ENCODE measurements around the gene TMCC3.

TMCC3 gene

DNA sequence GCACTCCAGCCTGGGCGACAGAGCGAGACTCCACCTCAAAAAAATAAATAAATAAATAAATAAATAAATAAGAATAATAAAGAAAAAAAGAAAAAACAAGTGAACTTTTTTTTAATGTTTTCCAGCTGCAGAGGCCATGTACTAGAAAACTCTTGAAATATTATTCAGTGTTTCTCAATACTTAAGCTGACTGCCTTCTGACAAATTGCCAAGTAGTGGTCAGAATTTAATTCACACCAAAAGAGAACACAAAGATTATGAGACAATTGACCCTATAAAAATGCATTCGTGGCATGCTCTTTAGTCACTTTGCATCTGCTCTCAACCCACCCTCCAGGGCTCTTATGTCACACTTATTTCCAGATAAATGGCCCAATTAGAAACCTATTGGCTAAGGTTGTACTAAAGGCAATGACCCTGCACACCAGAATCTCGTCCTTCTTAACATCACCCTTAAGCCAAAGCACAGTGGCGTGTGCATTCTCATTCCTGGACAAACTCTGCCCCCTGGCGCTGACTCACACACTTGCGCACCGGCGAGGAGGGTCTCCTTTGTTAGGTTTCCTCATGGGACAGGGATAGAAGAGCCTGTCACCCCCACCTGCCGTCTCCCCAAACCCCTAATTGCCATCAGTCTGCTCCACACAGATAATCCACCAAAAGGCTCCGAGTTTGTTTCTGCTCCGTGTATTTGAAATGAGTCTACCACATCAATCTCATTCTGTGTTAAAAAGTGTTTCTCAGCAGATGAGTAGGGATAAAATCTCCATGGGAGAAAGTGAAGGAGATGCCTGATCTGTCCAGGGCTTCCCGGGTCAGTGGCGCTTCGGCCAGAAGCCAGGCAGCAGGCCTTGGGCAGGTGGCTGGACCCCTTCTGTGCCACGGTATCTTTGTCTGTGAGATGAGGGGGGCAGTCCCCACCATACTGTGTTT lies 117.6 kb downstream of the TMCC3 start:
- peak; percentile 80 for DNase-seq (ENCODE audit: low spot score)

- no peak for DNase-seq (ENCODE audit: low spot score)
Observed at GRCh38 chr12:94531196-94531720, 119.1 kb downstream of the TMCC3 start.

- DNase-seq (ENCODE audit: low spot score): no peak
Observed at GRCh38 chr12:94525951-94526350, 124.4 kb downstream of the TMCC3 start.
